GM21381 (cell line): ENCODE measurements around the gene PRKCG.

ENCODE experiments used
- ATAC-seq: cut with Tn5 transposase; IDR thresholded peaks from one replicate; pipeline ENCODE4 v1.9.1; 2021; ENCODE audit warnings: mild to moderate bottlenecking, moderate library complexity; ENCODE audit not compliant: unreplicated experiment

PRKCG gene

DNA sequence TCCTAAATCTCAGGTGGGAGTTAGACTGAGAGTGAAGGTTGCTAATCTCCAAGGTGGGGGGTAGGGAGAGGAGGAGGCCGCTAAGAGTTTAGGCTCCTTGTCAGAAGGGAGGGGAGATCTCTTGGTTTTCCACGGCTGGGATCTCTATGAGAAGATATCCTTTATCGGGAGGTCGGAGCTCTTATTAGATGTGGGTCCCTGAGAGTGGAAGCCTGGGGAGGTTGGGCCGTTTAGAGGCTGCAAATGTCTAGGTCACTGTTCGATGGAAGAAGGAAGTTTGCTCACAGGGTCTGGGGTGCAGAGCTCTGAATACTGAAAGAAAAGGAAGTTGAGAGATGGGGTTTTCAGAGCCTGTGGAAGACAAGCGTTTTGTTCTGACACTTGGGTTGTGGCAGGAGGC lies 10.5 kb upstream of the PRKCG start:
- no peak for ATAC-seq

- ATAC-seq = no peak
Measured at GRCh38 chr19:53872762-53873161, 9.2 kb upstream of the PRKCG start.

DNA sequence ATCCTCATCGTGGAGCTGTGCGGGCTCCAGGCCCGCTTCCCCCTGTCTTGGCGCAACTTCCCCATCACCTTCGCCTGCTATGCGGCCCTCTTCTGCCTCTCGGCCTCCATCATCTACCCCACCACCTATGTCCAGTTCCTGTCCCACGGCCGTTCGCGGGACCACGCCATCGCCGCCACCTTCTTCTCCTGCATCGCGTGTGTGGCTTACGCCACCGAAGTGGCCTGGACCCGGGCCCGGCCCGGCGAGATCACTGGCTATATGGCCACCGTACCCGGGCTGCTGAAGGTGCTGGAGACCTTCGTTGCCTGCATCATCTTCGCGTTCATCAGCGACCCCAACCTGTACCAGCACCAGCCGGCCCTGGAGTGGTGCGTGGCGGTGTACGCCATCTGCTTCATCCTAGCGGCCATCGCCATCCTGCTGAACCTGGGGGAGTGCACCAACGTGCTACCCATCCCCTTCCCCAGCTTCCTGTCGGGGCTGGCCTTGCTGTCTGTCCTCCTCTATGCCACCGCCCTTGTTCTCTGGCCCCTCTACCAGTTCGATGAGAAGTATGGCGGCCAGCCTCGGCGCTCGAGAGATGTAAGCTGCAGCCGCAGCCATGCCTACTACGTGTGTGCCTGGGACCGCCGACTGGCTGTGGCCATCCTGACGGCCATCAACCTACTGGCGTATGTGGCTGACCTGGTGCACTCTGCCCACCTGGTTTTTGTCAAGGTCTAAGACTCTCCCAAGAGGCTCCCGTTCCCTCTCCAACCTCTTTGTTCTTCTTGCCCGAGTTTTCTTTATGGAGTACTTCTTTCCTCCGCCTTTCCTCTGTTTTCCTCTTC lies 8.0 kb upstream of the PRKCG start:
- ATAC-seq = no peak

DNA sequence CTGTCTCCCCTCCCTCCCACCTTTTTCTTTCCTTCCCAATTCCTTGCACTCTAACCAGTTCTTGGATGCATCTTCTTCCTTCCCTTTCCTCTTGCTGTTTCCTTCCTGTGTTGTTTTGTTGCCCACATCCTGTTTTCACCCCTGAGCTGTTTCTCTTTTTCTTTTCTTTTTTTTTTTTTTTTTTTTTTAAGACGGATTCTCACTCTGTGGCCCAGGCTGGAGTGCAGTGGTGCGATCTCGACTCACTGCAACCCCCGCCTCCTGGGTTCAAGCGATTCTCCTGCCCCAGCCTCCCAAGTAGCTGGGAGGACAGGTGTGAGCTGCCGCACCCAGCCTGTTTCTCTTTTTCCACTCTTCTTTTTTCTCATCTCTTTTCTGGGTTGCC lies 7.4 kb upstream of the PRKCG start:
- ATAC-seq = no peak

DNA sequence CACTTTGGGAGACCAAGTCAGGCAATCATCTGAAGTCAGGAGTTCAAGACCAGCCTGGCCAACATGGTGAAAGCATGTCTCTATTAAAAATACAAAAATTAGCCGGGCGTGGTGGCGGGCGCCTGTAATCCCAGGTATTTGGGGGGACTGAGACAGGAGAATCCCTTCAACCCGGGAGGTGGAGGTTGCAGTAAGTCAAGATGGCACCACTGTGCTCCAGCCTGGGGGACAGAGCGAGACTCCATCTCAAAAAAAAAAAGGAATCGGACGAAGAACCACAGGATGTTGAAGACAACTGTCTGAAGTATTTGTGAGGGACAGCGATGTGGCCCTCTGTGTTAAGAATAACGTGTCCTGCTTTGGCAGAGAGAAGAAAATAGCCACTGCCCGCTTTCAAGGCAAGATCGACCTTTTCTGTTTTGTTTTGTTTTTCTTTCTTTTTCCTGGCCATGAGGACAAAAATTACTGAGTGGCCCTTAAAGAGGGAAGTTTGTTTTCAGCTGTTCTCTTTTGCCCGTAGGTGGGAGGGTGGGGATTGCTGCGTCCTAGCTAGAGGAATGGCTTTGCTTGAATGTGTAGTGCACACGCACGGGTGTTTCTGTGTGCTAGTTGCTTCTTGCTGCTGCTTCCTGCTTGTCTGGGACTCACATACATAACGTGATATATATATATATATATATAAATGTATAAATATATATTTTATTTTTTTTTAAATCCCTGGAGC lies 6.2 kb upstream of the PRKCG start:
- ATAC-seq = no peak

DNA sequence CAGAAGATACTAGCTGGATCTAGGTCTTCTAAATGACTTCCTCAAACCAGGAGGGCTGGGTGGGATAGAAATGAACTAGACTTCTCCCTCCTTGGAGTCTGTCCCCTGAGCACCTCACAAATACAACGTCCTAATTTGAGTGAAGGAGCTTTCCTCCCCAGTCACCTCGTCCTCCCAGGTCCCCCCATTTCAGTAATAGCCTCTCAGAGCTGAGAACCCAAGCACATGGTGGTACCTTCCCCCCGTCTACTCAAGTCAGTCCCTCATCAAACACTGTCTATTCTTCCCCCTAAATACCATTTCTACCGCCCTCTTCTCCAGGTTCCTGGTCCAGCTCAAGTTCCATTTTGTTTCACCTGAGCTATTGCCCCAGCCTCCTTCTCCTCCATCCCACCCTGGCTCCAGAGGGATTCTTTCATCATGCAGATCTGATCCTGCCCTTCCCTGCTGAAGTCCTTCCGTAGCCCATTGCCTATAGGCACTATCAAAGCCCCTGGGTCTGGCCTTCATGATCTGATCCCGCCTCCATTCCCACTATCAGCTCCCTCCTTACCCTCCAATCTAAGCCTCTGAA lies 5.3 kb upstream of the PRKCG start:
- no peak for ATAC-seq

- ATAC-seq = no peak
Measured at GRCh38 chr19:53877361-53877766, 4.6 kb upstream of the PRKCG start.

DNA sequence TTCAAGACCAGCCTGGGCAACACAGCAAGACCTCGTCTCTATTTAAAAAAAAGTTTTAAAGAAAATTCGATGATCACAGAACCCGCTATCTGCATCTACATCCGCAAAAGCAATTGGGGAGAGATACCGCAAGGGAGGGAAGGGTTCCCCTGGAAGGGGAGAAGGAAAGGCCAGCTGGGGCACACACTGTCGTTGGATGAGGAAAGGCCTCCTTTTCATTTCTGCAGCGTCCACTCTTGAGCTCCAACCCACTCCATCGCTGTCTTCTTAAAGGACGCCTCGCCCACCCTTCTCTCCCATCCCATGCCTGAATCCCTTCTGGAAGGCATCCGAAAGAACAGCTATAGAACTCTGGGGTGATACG lies 3.2 kb upstream of the PRKCG start:
- ATAC-seq = no peak

DNA sequence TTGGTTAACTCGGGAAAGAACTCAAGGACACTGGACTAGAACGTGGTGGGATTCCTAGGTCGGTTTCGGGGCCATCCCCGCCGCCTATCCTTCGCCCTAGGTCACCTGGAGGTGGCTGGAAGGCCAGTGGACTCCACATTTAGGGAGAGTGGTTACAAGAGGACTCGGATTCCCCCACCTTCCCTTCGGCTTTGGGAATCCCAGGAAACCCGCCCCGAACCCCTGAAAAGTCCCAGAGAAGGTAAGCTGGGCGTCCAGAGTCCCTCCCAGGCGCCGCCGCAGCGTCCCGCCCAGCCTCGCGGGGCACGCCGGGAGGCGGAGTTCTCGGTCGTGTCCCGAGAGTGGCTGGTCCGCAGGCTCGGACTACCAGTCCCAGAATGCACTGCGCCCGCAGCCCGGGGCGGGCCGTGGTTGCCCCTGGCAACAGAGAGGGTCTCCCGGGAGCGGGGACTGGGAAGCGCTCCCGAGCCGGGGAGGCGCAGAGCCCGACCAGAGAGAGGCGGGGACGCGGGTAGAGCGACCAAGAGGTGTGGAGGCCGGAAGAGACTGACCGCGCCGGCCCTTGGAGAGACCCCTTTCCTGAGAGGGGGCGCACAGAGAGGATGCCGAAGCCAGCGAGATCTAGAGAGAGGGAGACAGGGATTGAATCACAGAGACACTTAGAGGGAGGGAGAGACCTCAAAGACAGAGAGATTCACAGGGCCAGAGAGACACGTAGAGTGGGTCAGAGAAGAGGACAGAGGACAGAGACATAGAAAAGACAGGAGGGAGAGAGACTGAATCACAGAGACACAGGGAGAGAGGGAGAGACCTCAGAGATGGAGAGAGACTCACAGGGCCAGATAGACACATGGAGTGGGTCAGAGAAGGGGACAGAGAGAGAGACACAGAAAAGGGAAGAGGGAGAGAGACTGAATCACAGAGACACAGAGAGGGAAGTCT lies 2.6 kb upstream of the PRKCG start:
- ATAC-seq = peak; percentile 89

- ATAC-seq = no peak
Measured at GRCh38 chr19:53880711-53881481, 1.1 kb upstream of the PRKCG start.

DNA sequence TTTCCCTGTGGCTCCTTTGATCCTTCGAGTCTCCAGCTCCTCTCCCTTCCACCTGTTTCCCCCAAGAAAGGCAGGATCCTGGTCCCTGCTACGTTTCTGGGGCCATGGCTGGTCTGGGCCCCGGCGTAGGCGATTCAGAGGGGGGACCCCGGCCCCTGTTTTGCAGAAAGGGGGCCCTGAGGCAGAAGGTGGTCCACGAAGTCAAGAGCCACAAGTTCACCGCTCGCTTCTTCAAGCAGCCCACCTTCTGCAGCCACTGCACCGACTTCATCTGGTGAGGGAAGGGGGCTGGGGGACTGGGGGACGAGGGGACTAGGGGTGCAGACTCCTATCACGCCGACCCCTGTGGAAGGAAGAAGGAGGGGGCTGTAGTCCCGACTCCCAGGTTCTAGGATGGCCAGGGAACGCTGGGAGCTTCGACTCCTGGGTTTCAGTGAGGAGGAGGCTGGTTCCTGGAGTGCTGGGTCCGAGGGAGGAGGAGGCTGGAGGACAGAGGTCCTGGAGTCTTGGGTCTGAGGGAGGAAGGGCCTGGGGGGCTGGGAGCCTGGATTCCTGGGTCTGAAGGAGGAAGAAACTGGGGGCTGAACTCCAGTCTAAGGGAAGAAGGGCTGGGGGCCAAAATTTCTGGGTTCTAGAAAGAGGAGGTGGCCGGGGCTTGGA lies 524 bp downstream of the PRKCG start:
- no peak for ATAC-seq

- ATAC-seq = no peak
Measured at GRCh38 chr19:53883231-53883661, 1.2 kb downstream of the PRKCG start.

DNA sequence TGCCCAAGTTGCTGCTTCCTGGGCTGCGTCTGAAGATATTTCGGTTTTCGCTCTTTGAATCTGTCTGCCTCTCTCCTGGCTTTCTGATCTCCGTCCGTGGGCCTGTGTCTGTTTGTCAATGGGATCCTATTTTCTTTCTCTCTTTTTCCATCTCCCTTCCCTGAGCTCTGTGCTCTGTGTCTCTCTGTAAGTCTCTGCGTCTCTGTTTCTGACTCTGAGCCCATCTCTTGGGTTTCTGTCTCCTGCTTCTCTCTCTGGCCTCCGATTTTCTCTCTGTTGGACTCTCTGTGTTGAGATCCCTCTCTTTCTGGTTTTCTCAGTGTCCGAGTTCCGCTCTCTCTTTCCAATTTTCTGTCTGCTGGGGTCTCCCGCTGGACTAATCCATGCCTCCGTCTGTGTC lies 1.7 kb downstream of the PRKCG start:
- no peak for ATAC-seq

DNA sequence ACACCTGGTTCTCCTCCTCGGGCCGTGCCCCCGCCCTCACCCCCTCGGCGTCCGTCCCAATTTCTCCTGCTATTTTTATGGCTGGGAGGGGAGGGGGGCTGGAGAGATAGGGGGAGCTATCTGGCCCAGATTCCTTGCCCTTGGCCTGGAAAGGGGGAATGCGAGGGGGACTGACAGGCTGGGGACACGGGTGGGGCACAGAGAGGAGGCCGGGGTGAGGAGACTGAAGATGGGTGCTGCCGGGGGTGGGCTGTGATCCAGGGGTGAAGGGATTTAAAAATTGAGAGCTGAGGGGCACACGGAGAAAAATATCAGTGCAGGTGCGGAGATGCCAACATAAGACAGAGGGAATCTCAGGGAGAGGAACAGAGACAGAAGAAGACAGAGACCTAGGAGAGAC lies 2.3 kb downstream of the PRKCG start:
- ATAC-seq = no peak

DNA sequence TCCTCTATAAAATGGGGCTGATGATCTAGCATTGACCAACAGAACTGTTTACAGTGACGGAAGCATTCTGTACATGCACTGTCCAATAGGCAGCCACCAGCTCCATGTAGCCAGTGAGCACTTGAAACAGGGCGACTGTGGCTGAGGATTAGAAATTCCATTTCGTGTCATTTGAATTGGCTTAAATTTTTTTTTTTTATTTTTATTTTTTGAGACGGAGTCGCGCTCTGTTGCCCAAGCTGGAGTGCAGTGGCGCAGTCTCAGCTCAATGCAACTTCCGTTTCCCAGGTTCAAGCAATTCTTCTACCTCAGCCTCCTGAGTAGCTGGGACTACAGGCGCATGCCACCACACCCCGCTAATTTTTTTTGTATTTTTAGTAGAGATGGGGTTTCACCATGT lies 3.0 kb downstream of the PRKCG start:
- ATAC-seq = no peak

- ATAC-seq = no peak
Measured at GRCh38 chr19:53892301-53892980, 10.4 kb downstream of the PRKCG start.

- ATAC-seq = no peak
Measured at GRCh38 chr19:53892981-53893325, 11.0 kb downstream of the PRKCG start.

GRCh38 chr19:53894707-53895106 lies 12.7 kb downstream of the PRKCG start:
- ATAC-seq = no peak

DNA sequence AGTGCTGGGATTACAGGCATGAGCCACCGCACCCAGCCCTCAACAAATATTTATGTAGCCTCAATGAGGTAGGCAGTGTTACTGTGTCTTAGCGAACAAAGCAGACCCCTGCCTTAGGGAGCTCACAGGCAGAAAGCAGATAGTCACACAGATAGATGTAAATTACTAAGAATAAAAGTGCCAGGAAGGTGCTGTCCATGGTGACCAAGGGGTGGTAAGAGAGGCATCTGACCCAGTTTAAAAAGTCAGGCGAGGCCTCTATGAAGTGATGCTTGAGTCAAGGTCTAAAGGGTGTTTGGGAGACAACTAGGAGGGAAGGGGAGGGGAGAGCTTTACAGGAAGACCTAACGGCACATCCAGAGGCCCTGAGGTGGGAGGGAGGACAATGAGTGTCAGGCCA lies 14.7 kb downstream of the PRKCG start:
- no peak for ATAC-seq
